SK-MEL-5 (cell line): Measurements from ENCODE around the gene TAX1BP3. TPM values are rescaled to one million over a fixed set of nuclear protein-coding genes. Genes with fewer than 3 reads are reported as not detected.

Experiments
- total RNA-seq: library from RNA; depleted of rRNA; stranded (reverse); fragments of >200 nt; shearing (Covaris generic); gene quantifications from 2 replicates; pipeline ENCODE4 v1.2.3, GENCODE V29; 2014; rRNA removed

TAX1BP3 gene
- total RNA-seq, 1 experiment from 2014 or later, result 50.4 TPM

Other genes starting within 250 kb of the TAX1BP3 start
- gene OR1E2, start 234.7 kb downstream of the TAX1BP3 start, total RNA-seq, result not detected in 2 replicates
- gene SPATA22, start 196.8 kb downstream of the TAX1BP3 start, total RNA-seq, result not detected in 2 replicates
- gene ASPA, start 192.6 kb downstream of the TAX1BP3 start, total RNA-seq, result 0.59 and 1.8 TPM in 2 replicates
- 0.53 TPM in 1 of 2 replicates, not detected in the other for gene TRPV3, start 110.8 kb downstream of the TAX1BP3 start, total RNA-seq
- gene TRPV1, start 59.2 kb downstream of the TAX1BP3 start, total RNA-seq, result 0.50 and 1.1 TPM in 2 replicates
- 20.8 and 21.8 TPM in 2 replicates for gene SHPK, start 32.3 kb downstream of the TAX1BP3 start, total RNA-seq
- gene CTNS, start 31.8 kb downstream of the TAX1BP3 start, total RNA-seq, result 44.0 and 46.7 TPM in 2 replicates
- 23.3 and 37.3 TPM in 2 replicates for gene EMC6, start 234 bp upstream of the TAX1BP3 start, total RNA-seq
- 2.4 and 3.0 TPM in 2 replicates for gene P2RX5, start 27.6 kb upstream of the TAX1BP3 start, total RNA-seq
- gene HASPIN, start 55.3 kb upstream of the TAX1BP3 start, total RNA-seq, result 9.0 and 9.3 TPM in 2 replicates
- 45.8 and 49.0 TPM in 2 replicates for gene ITGAE, start 132.6 kb upstream of the TAX1BP3 start, total RNA-seq
- gene NCBP3, start 177.7 kb upstream of the TAX1BP3 start, total RNA-seq, result 20.9 and 29.0 TPM in 2 replicates
- 4.9 and 5.4 TPM in 2 replicates for gene CAMKK1, start 224.5 kb upstream of the TAX1BP3 start, total RNA-seq
- gene P2RX1, start 247.9 kb upstream of the TAX1BP3 start, total RNA-seq, result not detected in 2 replicates